ENCODE measurements around the gene IGLON5.
A peak's percentile ranks its signal among the peaks of the same experiment; 100 is the strongest.

Gene IGLON5

DNA sequence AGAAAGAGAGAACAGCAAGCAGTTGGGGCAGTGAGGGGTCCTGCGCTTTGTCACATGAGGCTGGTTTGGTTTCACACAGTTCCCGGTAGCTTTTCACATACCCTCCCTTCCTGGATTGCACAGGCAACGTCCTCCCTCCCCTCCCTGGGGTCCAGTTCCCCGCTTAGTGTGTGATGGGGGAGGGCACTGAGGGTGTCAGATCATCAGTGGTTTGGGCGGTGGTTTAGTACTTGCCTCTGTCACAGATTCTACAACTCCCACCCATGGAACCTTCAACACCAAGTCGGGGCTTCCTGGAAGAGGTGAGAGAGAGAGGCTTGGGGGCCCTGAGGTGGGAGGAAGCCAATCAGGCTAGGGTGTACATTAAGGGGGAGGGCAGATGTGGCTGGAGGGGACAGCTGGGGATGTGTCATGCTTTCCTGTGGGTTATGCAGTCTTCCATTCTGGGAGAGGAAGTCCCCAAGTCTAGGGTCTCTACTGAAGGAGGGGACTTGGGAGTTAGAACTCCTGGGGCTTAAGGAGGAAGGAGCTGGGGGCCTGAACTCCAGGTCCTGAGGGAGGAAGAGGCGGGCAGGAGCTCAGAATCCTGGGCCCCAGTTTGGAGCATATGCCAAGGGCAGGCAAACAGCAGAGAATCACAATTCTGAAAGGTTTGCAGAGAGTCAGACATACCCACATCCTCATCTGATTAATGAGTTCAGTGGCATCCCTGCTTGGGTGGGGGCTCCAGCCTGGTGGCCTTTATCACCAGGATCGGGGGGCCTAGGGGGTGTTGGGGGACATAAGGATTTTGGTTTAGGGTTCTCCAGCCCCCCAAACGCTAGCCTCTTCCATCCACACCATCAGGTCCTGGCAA, 61.4 kb downstream of the IGLON5 start, which contains the start of gene NKG7:
Gene NKG7 (minus strand): TSS at position 6 of the 856 bp plus-strand sequence. CDS start 119 bp downstream, outside the sequence.
- TF ChIP-seq, protein P1, sequence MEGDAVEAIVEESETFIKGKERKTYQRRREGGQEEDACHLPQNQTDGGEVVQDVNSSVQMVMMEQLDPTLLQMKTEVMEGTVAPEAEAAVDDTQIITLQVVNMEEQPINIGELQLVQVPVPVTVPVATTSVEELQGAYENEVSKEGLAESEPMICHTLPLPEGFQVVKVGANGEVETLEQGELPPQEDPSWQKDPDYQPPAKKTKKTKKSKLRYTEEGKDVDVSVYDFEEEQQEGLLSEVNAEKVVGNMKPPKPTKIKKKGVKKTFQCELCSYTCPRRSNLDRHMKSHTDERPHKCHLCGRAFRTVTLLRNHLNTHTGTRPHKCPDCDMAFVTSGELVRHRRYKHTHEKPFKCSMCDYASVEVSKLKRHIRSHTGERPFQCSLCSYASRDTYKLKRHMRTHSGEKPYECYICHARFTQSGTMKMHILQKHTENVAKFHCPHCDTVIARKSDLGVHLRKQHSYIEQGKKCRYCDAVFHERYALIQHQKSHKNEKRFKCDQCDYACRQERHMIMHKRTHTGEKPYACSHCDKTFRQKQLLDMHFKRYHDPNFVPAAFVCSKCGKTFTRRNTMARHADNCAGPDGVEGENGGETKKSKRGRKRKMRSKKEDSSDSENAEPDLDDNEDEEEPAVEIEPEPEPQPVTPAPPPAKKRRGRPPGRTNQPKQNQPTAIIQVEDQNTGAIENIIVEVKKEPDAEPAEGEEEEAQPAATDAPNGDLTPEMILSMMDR (IDR thresholded peaks at IDR 0.05; ENCODE audit: insufficient read depth, low read depth, low read length, missing control alignments): no peak
- H3K4me3 ChIP-seq (ENCODE audit: low read depth, low read length): peak within 1 kb of the TSS; percentile 24
- peak; percentile 80 for DNase-seq (ENCODE audit: low read depth)

DNA sequence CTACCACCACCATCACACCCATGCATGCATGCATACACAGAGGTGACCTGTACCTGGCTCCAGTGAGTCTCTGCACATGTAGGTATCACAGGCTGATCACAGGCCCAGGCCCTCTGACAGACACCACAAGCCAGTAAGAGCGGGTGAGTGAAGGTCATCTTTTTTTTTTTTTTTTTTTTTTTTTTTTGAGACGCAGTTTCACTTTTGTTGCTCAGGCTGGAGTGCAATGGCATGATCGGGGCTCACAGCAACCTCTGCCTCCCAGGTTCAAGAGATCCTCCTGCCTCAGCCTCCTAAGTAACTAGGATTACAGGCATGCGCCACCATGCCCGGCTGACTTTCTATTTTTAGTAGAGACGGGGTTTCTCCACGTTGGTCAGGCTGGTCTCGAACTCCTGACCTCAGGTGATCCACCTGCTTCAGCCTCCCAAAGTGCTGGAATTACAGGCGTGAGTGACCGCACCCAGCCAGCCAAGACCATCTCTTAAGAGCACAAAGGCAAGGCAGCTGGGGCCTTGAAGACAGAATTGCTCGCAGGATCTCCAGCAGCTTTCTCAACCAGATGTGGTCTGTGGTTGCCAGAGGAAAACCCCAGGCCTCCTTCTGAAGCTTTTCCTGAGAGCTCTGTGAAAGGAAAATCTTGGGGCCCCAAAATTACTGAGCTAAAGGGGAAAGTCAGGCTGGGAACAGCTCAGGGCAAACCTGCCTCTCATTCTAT, 64.2 kb downstream of the IGLON5 start:
- peak; percentile 81 for DNase-seq (ENCODE audit: low read depth)
- TF ChIP-seq, protein P1 (IDR thresholded peaks at IDR 0.05; ENCODE audit: insufficient read depth, low read depth, low read length, missing control alignments): no peak
- H3K4me3 ChIP-seq (ENCODE audit: low read depth, low read length): no peak overlapping the region

DNA sequence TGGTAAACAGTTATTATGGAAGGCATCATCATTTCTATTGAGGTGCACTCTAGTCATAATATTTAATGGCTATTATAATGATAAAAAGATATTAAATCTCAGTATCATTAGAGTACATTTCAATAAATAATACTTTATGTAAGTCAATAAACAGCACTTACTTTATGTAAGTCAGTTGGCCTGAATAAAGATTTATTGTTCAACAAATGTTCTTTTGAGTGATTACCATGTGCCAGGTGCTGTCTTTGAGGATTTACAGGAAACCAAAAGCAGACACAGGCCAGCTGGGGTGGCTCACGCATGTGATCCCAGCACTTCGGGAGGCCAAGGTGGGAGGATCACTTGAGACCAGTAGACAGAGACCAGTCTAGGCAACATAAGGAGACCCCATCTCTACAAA, 66.0 kb downstream of the IGLON5 start:
- no peak for DNase-seq (ENCODE audit: low read depth)
- H3K4me3 ChIP-seq (ENCODE audit: low read depth, low read length): no peak overlapping the region
- TF ChIP-seq, protein P1 (IDR thresholded peaks at IDR 0.05; ENCODE audit: insufficient read depth, low read depth, low read length, missing control alignments): no peak

DNA sequence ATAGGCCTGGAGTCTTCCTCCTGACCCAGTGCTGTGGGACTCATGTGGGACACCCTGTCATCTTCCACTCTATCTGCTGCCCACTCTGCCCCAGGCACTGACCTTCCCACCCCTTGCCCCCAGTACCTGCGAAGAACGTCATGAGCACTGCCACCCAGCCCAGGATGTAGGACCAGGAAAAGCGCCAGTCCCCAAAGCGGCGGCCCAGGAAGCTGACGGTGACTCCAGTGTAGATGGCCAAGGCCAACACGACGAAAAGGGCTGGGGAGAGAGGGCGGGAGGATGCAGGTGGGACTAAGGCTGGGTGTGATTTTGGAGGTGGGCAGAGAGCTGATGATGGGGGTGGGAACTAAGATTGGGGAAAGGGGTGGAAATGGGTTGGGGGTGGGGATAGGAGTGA, 68.9 kb downstream of the IGLON5 start:
- TF ChIP-seq, protein P1 (IDR thresholded peaks at IDR 0.05; ENCODE audit: insufficient read depth, low read depth, low read length, missing control alignments): no peak
- no peak for DNase-seq (ENCODE audit: low read depth)
- no peak overlapping the region for H3K4me3 ChIP-seq (ENCODE audit: low read depth, low read length)
